ENCODE measurements around the gene CRISPLD2. TPM values are rescaled to one million over a fixed set of nuclear protein-coding genes. Genes with fewer than 3 reads are reported as not detected.
A peak's percentile ranks its signal among the peaks of the same experiment; 100 is the strongest.

CRISPLD2 gene
- total and polyA plus RNA-seq, 9 of the 15 experiments (the other 6 are each of a cell fraction or from before 2014, with no cell fraction given) = 0.03 to 0.24 (median 0.04) TPM; not detected in 4

- TF ChIP-seq ZNF407 (IDR thresholded peaks at IDR 0.05; ENCODE audit: low read depth) = no peak
- TF ChIP-seq PRDM10 (IDR thresholded peaks at IDR 0.05; ENCODE audit: partially characterized antibody) = no peak
- TF ChIP-seq NFIX (CRISPR knock-in tag; IDR thresholded peaks at IDR 0.05; ENCODE audit: low read depth) = peak; percentile 97
- peak in 1 of 2 experiments; percentile 17; a peak in 1 of 4 replicates for TF ChIP-seq RAD21 (CRISPR knock-in tag; conservative IDR thresholded peaks at IDR 0.05 in 1 of 2, IDR thresholded peaks at IDR 0.05 in 1 of 2)
- TF ChIP-seq BCOR (IDR thresholded peaks at IDR 0.05) = 0 out of 2 replicates have a peak, but pooled peaks have one; percentile 8
- no peak for TF ChIP-seq NBN (IDR thresholded peaks at IDR 0.05; ENCODE audit: low read depth)
- no peak for TF ChIP-seq GATA2 (CRISPR knock-in tag; IDR thresholded peaks at IDR 0.05)
- no peak for TF ChIP-seq ZNF507 (tag; conservative IDR thresholded peaks at IDR 0.05)
- TF ChIP-seq PYGO2 (tag; IDR thresholded peaks at IDR 0.05) = no peak
- 0 out of 3 replicates have a peak, but pooled peaks of 1 of the 2 experiments have one; percentile 19 for TF ChIP-seq CBX3 (IDR thresholded peaks at IDR 0.05; ENCODE audit: borderline replicate concordance in 1 of 2, low read length in 2 of 2)
These were observed 19.4 kb upstream of the CRISPLD2 start (continued) for GRCh38 chr16:84800158-84800978.
